Muscle layer of colon (tissue), 2 donors: ENCODE results near the gene NOTUM.
"Not testable (repeated sequence)": the region's sequence is repeated elsewhere in the genome, so short reads cannot be mapped to it uniquely, and the experiment has no call there.

Experiments used
- H3K27ac ChIP-seq: one replicate; pipeline ENCODE4 v1.7.0; 2013; ENCODE audit warnings: low read depth, mild to moderate bottlenecking, low read length, moderate library complexity
- H3K27me3 ChIP-seq, 2 donors: one replicate each; pipeline ENCODE4 v1.7.0; 2013; ENCODE audit warnings: low read length in 2 of 2, mild to moderate bottlenecking in 2 of 2; ENCODE audit not compliant: insufficient read depth in 2 of 2, control insufficient read depth in 1 of 2
- H3K36me3 ChIP-seq: one replicate; pipeline ENCODE4 v1.7.0; 2013; ENCODE audit warnings: mild to moderate bottlenecking, low read length; ENCODE audit not compliant: insufficient read depth
- H3K4me1 ChIP-seq: one replicate; pipeline ENCODE4 v1.7.0; 2013; ENCODE audit warnings: mild to moderate bottlenecking, low read length; ENCODE audit not compliant: insufficient read depth
- H3K4me3 ChIP-seq, 2 donors: one replicate each; pipeline ENCODE4 v1.7.0; 2013; ENCODE audit warnings: low read length in 2 of 2, low read depth in 1 of 2, mild to moderate bottlenecking in 1 of 2, moderate library complexity in 1 of 2
- H3K9ac ChIP-seq: one replicate; pipeline ENCODE4 v1.7.0; 2013; ENCODE audit warnings: low read length
- H3K9me3 ChIP-seq: one replicate; pipeline ENCODE4 v1.7.0; 2013; ENCODE audit warnings: mild to moderate bottlenecking, low read length
- donor health status: abdominal sarcoma.
- donor health status: Adenocarcinoma of cecum.

NOTUM gene

GRCh38 chr17:81957691-81958432 is 3.1 kb downstream of the NOTUM start:
- no peak overlapping the region for H3K27ac ChIP-seq
- no peaks in the 10 kb centered on the region for H3K36me3 ChIP-seq
- H3K4me1 ChIP-seq = no peaks in the 10 kb centered on the region
- H3K9me3 ChIP-seq = no peaks in the 10 kb centered on the region
- H3K4me3 ChIP-seq = no peak overlapping the region
- no peak overlapping the region for H3K9ac ChIP-seq
- H3K27me3 ChIP-seq = peaks cover 17 to 66% of the 10 kb centered on the region in 2 donors

GRCh38 chr17:81956607-81957589 is 4.1 kb downstream of the NOTUM start:
- Histone ChIP-seq H3K36me3 (no peaks in the 10 kb centered on the region), H3K4me3 (no peak overlapping the region), H3K9ac (no peak overlapping the region), H3K27me3 (peaks cover 13 to 59% of the 10 kb centered on the region in 2 donors), H3K27ac (no peak overlapping the region), H3K9me3 (no peaks in the 10 kb centered on the region), H3K4me1 (no peaks in the 10 kb centered on the region)

GRCh38 chr17:81955756-81956544 is 5.0 kb downstream of the NOTUM start:
- Histone ChIP-seq H3K36me3 (no peaks in the 10 kb centered on the region), H3K9me3 (no peaks in the 10 kb centered on the region), H3K9ac (no peak overlapping the region), H3K4me3 (no peak overlapping the region), H3K27ac (no peak overlapping the region), H3K27me3 (peaks cover 12 to 56% of the 10 kb centered on the region in 2 donors), H3K4me1 (no peaks in the 10 kb centered on the region)

GRCh38 chr17:81955058-81955681 is 5.8 kb downstream of the NOTUM start:
- H3K9me3 ChIP-seq = no peaks in the 10 kb centered on the region
- no peak overlapping the region for H3K4me3 ChIP-seq
- H3K4me1 ChIP-seq = no peaks in the 10 kb centered on the region
- H3K27ac ChIP-seq = no peak overlapping the region
- no peaks in the 10 kb centered on the region for H3K36me3 ChIP-seq
- H3K9ac ChIP-seq = no peak overlapping the region
- peaks cover 12 to 51% of the 10 kb centered on the region in 2 donors for H3K27me3 ChIP-seq

GRCh38 chr17:81954131-81955057 is 6.6 kb downstream of the NOTUM start:
- Histone ChIP-seq H3K4me3 (no peak overlapping the region), H3K27ac (no peak overlapping the region), H3K27me3 (peaks cover 12 to 45% of the 10 kb centered on the region in 2 donors), H3K4me1 (no peaks in the 10 kb centered on the region), H3K9ac (no peak overlapping the region), H3K36me3 (no peaks in the 10 kb centered on the region), H3K9me3 (no peaks in the 10 kb centered on the region)

GRCh38 chr17:81953443-81953842 is 7.5 kb downstream of the NOTUM start:
- not testable (repeated sequence) for H3K36me3 ChIP-seq, H3K27ac ChIP-seq, H3K9ac ChIP-seq, H3K4me3 ChIP-seq, H3K9me3 ChIP-seq, H3K4me1 ChIP-seq
- peaks cover 3 to 35% of the 10 kb centered on the region in 2 donors for H3K27me3 ChIP-seq

GRCh38 chr17:81952792-81953228 is 8.2 kb downstream of the NOTUM start:
- H3K4me1 ChIP-seq = no peaks in the 10 kb centered on the region
- no peak overlapping the region for H3K4me3 ChIP-seq
- H3K36me3 ChIP-seq = no peaks in the 10 kb centered on the region
- H3K9ac ChIP-seq = no peak overlapping the region
- peaks cover 0 to 29% of the 10 kb centered on the region in 2 donors for H3K27me3 ChIP-seq
- H3K27ac ChIP-seq = no peak overlapping the region
- H3K9me3 ChIP-seq = no peaks in the 10 kb centered on the region

GRCh38 chr17:81951785-81952684 is 9.0 kb downstream of the NOTUM start:
- H3K9me3 ChIP-seq = no peaks in the 10 kb centered on the region
- H3K4me1 ChIP-seq = no peaks in the 10 kb centered on the region
- no peaks in the 10 kb centered on the region for H3K36me3 ChIP-seq
- peaks cover 0 to 21% of the 10 kb centered on the region in 2 donors for H3K27me3 ChIP-seq
- no peak overlapping the region for H3K4me3 ChIP-seq
- H3K9ac ChIP-seq = no peak overlapping the region
- no peak overlapping the region for H3K27ac ChIP-seq

GRCh38 chr17:81950501-81950900 is 10.5 kb downstream of the NOTUM start:
- H3K4me1 ChIP-seq = no peaks in the 10 kb centered on the region
- H3K27ac ChIP-seq = no peak overlapping the region
- no peak overlapping the region for H3K9ac ChIP-seq
- H3K36me3 ChIP-seq = no peaks in the 10 kb centered on the region
- H3K4me3 ChIP-seq = no peak overlapping the region
- H3K9me3 ChIP-seq = no peaks in the 10 kb centered on the region
- H3K27me3 ChIP-seq = peaks cover 0 to 11% of the 10 kb centered on the region in 2 donors
